ENCODE data around the gene CHST11.
"Not testable (repeated sequence)": the region's sequence is repeated elsewhere in the genome, so short reads cannot be mapped to it uniquely, and the experiment has no call there.

Gene CHST11

GRCh38 chr12:104725610-104726009 is 268.9 kb downstream of the CHST11 start:
- DNase-seq, result no peak

- no peak for DNase-seq
Observed at GRCh38 chr12:104727726-104728465, 271.1 kb downstream of the CHST11 start.

GRCh38 chr12:104729091-104729490 is 272.3 kb downstream of the CHST11 start:
- DNase-seq, result no peak

- DNase-seq, result no peak
Observed at GRCh38 chr12:104729610-104730446, 273.1 kb downstream of the CHST11 start.

GRCh38 chr12:104730763-104731162 is 274.0 kb downstream of the CHST11 start:
- no peak for DNase-seq

- no peak for DNase-seq
Observed at GRCh38 chr12:104733717-104734175, 277.0 kb downstream of the CHST11 start.

- no peak for DNase-seq
Observed at GRCh38 chr12:104734541-104735095, 277.9 kb downstream of the CHST11 start.

- DNase-seq, result no peak
Observed at GRCh38 chr12:104735801-104736200, 279.1 kb downstream of the CHST11 start.

- no peak for DNase-seq
Observed at GRCh38 chr12:104736307-104736706, 279.6 kb downstream of the CHST11 start.

GRCh38 chr12:104737113-104737512 is 280.4 kb downstream of the CHST11 start:
- no peak for DNase-seq

GRCh38 chr12:104737791-104738301 is 281.1 kb downstream of the CHST11 start:
- no peak for DNase-seq

- DNase-seq, result no peak
Observed at GRCh38 chr12:104738331-104738730, 281.6 kb downstream of the CHST11 start.

GRCh38 chr12:104738776-104739642 is 282.3 kb downstream of the CHST11 start:
- no peak for DNase-seq

GRCh38 chr12:104740668-104741067 is 283.9 kb downstream of the CHST11 start:
- DNase-seq, result no peak

GRCh38 chr12:104741077-104741476 is 284.3 kb downstream of the CHST11 start:
- no peak for DNase-seq

- no peak for DNase-seq
Observed at GRCh38 chr12:104741497-104742367, 285.0 kb downstream of the CHST11 start.

GRCh38 chr12:104742551-104743201 is 285.9 kb downstream of the CHST11 start:
- peak; percentile 66 to 77 for DNase-seq

- DNase-seq, result no peak
Observed at GRCh38 chr12:104743202-104743580, 286.4 kb downstream of the CHST11 start.

- not testable (repeated sequence) for DNase-seq
Observed at GRCh38 chr12:104743753-104744548, 287.2 kb downstream of the CHST11 start.

GRCh38 chr12:104746467-104747088 is 289.8 kb downstream of the CHST11 start:
- DNase-seq, result no peak

All from SHP77 (cell line).